Activated naive CD4-positive, alpha-beta T cell treated with anti-CD3 and anti-CD28 coated beads, Interleukin-2, amount 50 U/mL, for 24 hours (primary cell): ENCODE data around the gene ADRA1B.

ENCODE experiments used
- H3K27ac Mint-ChIP-seq: one replicate; pipeline ENCODE4 v1.8.0; 2021; ENCODE audit warnings: mild to moderate bottlenecking, mixed read lengths
- H3K27me3 Mint-ChIP-seq: one replicate; pipeline ENCODE4 v1.8.0; 2021; ENCODE audit warnings: mixed read lengths
- H3K36me3 Mint-ChIP-seq: one replicate; pipeline ENCODE4 v1.8.0; 2021; ENCODE audit warnings: mixed read lengths
- H3K4me1 Mint-ChIP-seq: one replicate; pipeline ENCODE4 v1.8.0; 2021; ENCODE audit warnings: mixed read lengths
- H3K4me3 Mint-ChIP-seq: one replicate; pipeline ENCODE4 v1.8.0; 2021; ENCODE audit warnings: mild to moderate bottlenecking, mixed read lengths
- H3K9me3 Mint-ChIP-seq: one replicate; pipeline ENCODE4 v1.8.0; 2021; ENCODE audit warnings: mixed read lengths

ADRA1B gene

DNA sequence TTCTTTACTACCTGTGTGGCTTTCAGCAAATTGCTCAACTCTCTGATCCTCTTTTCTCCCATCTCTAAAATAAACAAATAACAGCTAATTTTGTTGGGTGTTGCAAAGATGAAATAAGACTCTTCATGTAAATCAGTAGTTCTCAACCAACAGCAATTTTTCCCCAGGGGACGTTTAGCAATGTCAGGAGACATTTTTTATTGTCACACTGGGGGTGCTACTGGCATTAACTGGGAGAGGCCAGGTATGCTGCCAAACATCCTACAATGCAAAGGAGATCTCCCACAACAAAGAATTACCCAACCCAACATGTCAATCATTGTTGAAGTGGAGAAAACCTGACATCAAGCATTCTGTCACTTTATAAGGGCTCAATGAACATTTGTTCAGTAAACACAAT is 19.7 kb downstream of the ADRA1B start:
- Mint-ChIP-seq H3K27me3 (peaks cover 6% of the 10 kb centered on the region), H3K4me3 (no peak overlapping the region), H3K9me3 (no peaks in the 10 kb centered on the region), H3K4me1 (no peaks in the 10 kb centered on the region), H3K27ac (no peak overlapping the region), H3K36me3 (no peaks in the 10 kb centered on the region)

DNA sequence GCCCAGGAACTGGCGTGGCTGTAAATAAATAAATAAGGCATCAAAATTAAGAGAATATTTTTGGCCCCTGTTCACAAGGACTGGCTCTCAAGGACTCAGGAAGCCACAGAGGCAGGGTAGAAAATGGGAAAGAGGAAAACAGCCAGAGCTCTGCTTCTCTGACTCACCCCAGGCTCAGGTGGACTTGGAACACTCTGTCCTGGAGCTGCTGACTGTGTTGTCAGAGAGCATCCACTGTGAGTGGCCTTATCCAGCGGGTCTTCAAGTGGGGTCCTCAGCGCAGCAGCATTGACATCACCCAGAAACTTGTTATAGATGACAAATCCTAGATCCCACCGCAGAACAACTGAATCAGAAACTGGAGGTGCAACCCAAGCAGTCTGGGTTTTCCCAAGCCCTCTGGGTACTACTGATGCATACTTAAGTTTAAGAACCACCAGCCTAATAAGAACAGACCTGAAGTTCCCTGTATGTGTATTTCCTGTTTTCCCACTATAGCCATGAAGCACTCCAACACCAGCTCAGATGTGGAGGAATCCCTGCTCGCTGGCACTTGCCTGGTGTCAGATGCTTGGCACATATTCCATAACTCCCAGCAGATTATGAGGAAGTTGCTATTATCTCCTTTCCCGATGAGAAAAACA is 20.5 kb downstream of the ADRA1B start:
- H3K27me3 Mint-ChIP-seq: peaks cover 9% of the 10 kb centered on the region
- no peak overlapping the region for H3K27ac Mint-ChIP-seq
- no peaks in the 10 kb centered on the region for H3K36me3 Mint-ChIP-seq
- H3K4me3 Mint-ChIP-seq: no peak overlapping the region
- H3K4me1 Mint-ChIP-seq: no peaks in the 10 kb centered on the region
- H3K9me3 Mint-ChIP-seq: no peaks in the 10 kb centered on the region

DNA sequence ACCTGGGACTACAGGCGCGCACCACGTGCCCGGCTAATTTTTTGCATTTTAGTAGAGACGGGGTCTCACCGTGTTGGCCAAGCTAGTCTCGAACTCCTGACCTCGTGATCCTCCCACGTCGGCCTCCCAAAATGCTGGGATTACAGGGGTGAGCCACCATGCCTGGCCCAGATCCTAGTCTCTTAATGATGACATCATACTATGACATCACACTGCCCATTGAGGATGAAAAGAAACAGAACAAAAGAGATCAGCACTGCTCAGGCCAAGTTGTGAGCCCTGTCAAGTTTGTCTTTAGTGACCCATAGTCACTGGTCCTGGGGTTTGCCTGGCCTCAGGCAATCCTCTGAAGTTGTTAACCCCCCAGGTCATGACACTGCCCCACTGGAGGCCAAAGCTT is 21.3 kb downstream of the ADRA1B start:
- peaks cover 13% of the 10 kb centered on the region for H3K27me3 Mint-ChIP-seq
- H3K4me3 Mint-ChIP-seq: no peak overlapping the region
- no peaks in the 10 kb centered on the region for H3K4me1 Mint-ChIP-seq
- no peak overlapping the region for H3K27ac Mint-ChIP-seq
- H3K36me3 Mint-ChIP-seq: no peaks in the 10 kb centered on the region
- H3K9me3 Mint-ChIP-seq: no peaks in the 10 kb centered on the region

DNA sequence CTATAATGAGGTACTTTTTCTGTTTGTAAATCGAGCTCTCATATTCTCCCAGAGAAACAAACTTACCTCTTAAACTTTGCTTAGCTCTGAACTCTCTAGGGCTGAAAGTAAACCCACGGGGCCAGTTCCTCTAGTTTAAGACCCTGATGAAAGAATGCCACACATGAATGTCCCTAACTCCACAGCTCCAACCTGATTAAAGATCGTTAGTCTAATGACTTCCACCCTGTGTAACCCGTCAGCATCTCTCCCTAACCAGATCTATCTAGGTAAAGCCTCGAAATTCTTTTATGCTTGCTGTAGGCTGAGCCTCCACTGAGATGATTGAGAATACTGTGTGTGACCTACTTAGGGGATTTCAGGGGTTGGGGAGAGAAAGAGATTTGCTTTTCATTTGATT is 27.0 kb downstream of the ADRA1B start:
- Mint-ChIP-seq H3K4me3 (no peak overlapping the region), H3K36me3 (no peaks in the 10 kb centered on the region), H3K27me3 (peaks cover 9% of the 10 kb centered on the region), H3K4me1 (no peaks in the 10 kb centered on the region), H3K9me3 (no peaks in the 10 kb centered on the region), H3K27ac (no peak overlapping the region)

DNA sequence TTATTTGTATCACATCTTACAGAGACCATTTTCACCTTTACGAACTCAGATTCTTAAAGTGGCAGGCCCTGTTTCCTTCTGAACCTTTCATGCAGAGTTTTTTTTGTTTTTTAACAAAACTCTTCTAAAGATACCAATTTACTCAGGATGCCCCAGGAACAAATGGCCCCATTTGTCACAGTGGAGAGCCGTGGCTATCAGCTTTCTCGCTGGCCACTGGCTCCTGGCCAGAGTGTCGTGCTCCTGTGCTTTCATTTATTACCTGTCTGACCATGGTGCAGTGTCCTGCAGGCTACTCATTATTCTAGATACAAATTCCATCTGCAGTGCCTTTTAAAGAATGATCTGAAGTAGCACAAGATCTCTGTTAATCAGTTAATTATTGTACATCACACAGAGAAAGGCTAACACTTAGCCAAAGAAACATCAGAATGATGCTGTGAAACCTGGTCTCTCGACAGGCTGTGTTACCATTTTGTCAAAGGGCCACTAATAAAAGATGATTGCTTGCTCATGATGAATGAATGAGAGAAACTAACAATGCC is 27.8 kb downstream of the ADRA1B start:
- peaks cover 9% of the 10 kb centered on the region for H3K27me3 Mint-ChIP-seq
- H3K4me1 Mint-ChIP-seq: no peaks in the 10 kb centered on the region
- no peak overlapping the region for H3K27ac Mint-ChIP-seq

DNA sequence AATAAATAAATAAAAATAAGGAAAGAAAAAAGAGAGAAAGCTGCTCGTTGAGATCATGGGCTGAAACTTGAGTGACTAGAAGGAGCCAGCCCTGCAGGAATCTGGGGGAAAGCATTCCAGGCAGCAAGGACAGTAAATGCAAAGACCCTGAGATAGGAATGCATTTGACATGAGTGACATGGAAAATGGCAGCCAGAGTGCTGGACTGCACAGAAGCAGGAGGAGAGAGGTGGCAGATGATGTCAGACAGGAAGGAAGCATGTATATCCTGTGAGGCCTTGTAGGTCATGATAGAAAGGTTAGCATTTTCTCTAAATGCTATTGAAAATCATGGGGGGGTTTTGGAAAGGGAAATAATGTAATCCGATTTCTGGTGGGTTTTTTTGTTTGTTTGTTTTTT is 29.1 kb downstream of the ADRA1B start:
- Mint-ChIP-seq H3K36me3 (no peaks in the 10 kb centered on the region), H3K4me1 (no peaks in the 10 kb centered on the region), H3K9me3 (no peaks in the 10 kb centered on the region), H3K4me3 (no peak overlapping the region), H3K27me3 (peaks cover 11% of the 10 kb centered on the region), H3K27ac (no peak overlapping the region)

More for the DNA sequence above, 27.8 kb downstream of the ADRA1B start:
- no peak overlapping the region for H3K4me3 Mint-ChIP-seq
- no peaks in the 10 kb centered on the region for H3K36me3 Mint-ChIP-seq
- no peaks in the 10 kb centered on the region for H3K9me3 Mint-ChIP-seq

DNA sequence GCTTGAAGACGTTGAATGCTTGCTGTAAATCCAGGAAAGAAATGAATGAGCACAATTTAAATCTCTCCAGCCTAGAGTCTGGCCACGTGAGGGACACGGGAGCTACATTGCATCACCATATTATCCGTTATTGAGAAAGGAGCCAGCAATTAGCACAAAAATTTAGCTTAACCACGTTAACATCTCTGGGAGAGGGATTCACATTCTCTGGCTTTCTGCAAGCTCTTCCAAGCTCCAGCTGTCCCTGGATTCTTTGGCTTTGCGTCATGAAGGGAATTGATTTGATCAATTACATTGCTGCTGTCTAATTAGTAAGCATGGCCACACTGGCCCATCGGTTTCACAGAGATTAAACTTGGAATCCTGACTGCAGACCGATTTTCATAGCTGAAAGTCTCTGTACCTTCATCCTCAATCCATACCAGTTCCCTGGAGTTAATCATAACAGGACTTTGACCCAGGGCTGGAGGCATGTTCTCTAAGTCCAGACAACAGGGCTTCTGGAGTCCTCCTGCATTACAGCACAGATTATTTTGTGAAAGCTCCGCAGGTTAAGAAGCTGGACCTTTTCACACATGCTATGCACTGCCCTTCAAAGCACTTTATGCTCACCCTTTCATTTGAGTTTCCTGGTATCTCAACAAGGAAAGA is 31.6 kb downstream of the ADRA1B start:
- Mint-ChIP-seq H3K4me1 (no peaks in the 10 kb centered on the region), H3K27me3 (peaks cover 3% of the 10 kb centered on the region), H3K36me3 (no peaks in the 10 kb centered on the region), H3K4me3 (no peak overlapping the region), H3K9me3 (no peaks in the 10 kb centered on the region), H3K27ac (no peak overlapping the region)

DNA sequence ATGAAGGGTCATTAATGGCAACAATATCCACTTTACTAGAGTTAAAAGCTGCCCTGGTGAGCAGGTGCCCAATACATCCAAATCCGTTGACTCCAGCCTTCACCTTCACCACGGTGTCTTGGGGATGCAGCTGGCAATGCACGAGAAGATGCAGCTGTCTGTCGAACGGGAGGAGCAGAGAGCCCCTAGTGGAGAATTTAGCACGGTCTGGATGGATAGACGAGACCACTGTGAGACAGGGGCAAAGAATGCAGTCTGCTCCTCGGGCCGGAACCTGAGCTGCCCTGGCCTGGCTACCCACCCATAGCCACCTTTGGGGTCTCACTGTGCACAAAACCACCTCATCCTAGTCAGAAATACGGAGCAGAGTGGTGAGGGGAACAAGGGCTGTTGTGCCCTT is 35.1 kb downstream of the ADRA1B start:
- Mint-ChIP-seq H3K27me3 (peaks cover 5% of the 10 kb centered on the region), H3K4me1 (no peaks in the 10 kb centered on the region), H3K4me3 (no peak overlapping the region), H3K27ac (no peak overlapping the region), H3K9me3 (no peaks in the 10 kb centered on the region), H3K36me3 (no peaks in the 10 kb centered on the region)

DNA sequence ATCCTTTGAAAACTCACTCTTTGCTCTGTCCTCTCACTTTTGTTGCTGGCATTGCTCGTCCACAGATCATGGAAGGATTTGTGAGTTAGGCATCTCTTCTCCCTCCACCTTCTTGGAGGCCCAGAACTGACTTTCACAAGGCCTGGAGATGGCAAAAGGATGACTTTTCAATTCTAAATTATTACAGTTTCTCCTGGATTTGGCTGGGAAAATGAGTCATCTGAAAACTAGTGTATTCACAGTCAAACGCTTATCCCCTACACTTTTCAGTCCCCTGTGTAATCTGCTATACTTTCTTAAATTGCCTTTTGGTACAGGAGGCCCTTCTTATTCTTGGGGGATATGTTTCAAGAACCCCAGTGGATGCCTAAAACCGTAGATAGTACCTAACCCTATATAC is 35.6 kb downstream of the ADRA1B start:
- H3K27ac Mint-ChIP-seq: no peak overlapping the region
- H3K4me1 Mint-ChIP-seq: no peaks in the 10 kb centered on the region
- H3K36me3 Mint-ChIP-seq: no peaks in the 10 kb centered on the region
- H3K4me3 Mint-ChIP-seq: no peak overlapping the region
- H3K27me3 Mint-ChIP-seq: peaks cover 5% of the 10 kb centered on the region
- H3K9me3 Mint-ChIP-seq: no peaks in the 10 kb centered on the region

DNA sequence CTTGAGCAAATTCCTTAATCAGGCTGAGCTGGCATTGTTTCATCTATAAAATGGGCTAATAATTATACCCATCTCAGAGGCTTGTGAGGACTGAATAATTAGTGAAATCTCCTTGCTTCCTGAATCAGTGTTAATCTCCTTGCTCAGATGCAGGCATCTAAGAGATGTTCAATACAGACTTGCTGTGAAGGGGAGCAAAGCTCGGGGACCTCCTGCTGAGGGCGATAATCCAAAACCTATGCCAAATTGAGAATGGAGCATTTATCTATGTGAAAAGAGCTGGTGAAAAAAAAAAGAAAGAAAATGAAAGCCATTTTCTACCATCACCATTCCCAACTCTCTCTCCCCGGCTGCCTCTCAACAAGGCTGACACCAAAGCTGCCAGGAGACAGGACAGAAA is 37.3 kb downstream of the ADRA1B start:
- no peaks in the 10 kb centered on the region for H3K36me3 Mint-ChIP-seq
- H3K27me3 Mint-ChIP-seq: peaks cover 5% of the 10 kb centered on the region
- no peaks in the 10 kb centered on the region for H3K4me1 Mint-ChIP-seq
- H3K9me3 Mint-ChIP-seq: no peaks in the 10 kb centered on the region
- H3K27ac Mint-ChIP-seq: no peak overlapping the region
- no peak overlapping the region for H3K4me3 Mint-ChIP-seq

DNA sequence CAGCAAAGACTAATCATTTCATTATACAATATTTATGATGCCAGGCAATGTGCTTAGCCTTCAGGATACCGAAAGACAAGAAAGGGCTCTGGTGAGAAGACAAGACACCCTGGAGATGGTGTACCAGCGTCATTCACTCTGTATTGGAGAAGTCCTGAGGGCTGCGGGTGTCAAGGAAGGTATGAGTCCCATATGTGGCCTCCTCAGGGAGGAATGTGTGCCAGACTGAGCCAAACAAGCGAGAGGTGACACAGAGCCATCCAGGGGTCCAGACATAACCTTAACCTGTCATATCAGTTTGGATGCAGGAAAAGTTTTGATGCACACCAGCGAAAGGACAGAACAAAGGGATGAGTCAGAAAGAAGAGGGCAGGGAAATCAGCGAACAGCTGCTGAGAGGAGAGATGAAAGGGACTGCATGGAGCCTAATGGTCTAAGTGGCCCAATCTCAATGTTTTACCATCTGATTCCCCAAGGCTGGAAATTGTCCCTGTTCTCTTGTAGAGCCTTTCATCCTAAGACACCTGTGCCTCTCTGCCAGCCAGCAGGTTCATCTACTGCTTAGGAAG is 38.9 kb downstream of the ADRA1B start:
- Mint-ChIP-seq H3K4me3 (no peak overlapping the region), H3K27me3 (peaks cover 2% of the 10 kb centered on the region), H3K4me1 (no peaks in the 10 kb centered on the region), H3K36me3 (no peaks in the 10 kb centered on the region), H3K27ac (peak overlapping the region; percentile 14), H3K9me3 (no peaks in the 10 kb centered on the region)

DNA sequence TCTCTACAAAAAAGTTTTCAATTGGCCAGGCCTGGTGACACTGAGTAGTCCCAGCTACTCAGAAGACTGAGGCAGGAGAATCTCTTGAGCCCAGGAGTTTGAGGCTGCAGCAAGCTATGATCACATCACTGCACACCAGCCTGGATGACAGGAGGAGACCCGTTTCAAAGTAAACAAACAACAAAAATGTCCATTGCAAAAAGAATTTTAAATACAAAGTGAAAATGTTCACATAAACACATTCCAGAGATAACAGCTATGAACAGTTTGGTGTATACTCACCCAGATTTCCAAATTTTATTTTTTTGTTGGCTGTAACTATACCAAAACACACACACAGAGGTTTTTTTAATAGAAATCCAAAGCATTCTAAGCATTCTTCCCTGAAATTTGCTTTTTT is 39.8 kb downstream of the ADRA1B start:
- Mint-ChIP-seq H3K27ac (no peak overlapping the region), H3K27me3 (peaks cover 2% of the 10 kb centered on the region), H3K4me1 (no peaks in the 10 kb centered on the region), H3K36me3 (no peaks in the 10 kb centered on the region), H3K9me3 (no peaks in the 10 kb centered on the region), H3K4me3 (no peak overlapping the region)

DNA sequence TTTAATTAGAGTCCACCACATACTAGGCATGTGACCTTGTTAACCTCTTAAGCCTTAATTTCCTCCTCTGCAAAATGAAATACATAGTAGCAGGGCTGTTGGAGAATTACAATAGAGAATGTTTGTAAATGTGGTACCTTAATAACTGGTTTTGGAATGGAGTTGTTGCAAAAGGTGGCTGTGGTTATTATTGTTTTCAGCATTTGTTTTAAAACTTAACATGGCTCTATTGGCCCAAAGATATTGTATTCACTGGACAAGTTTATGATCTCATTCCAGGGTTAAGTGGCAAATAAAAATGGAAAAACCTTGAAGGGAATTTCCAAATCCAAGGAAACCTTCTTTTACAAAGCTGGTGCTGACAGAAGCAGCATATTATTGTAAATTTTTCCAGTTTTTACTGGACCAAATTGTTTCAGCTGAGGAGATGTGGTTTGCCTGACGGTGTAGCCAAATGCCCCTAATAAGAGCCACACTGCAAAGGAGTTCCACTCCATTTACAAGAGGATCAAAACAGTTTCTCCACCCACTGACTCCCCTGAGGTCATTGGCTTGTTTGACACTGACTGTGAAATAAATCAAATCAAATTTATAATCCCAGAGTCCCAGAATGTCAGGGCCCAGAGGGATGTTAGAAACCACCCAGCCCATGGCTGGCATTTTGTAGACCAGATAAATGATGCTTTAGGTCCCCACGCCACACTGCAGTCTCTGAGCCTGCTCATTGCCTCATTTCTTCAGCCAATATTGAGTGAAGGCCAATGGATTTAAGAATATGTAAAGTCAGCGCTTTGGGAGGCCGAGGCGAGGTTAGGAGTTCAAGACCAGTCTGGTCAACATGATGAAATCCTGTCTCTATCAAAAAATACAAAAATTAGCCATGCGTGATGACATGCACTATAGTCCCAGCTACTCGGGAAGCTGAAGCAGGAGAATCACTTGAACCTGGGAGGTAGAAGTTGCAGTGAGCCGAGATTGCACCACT is 45.2 kb downstream of the ADRA1B start:
- Mint-ChIP-seq H3K27ac (peak overlapping the region; percentile 17), H3K4me3 (no peak overlapping the region), H3K4me1 (no peaks in the 10 kb centered on the region), H3K9me3 (no peaks in the 10 kb centered on the region), H3K27me3 (peaks cover 8% of the 10 kb centered on the region), H3K36me3 (no peaks in the 10 kb centered on the region)

DNA sequence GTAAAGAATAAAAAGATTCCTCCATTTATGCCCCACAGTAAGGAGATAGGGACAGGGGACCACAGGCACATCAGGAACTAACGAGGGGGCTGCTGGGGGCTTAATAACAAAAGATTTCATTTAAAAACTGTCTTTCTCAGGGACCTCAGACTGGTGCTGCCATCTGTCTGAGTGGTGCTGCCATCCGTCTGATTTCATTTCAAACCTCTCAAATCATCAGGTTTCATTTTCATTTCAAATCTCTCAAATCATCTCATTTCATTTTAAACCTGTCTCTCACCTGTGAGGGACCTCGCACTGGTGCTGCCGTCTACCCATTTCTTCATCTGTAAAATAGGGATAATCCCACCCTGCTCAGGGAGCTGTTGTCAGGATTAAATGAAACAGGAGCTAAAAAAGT is 45.9 kb downstream of the ADRA1B start:
- Mint-ChIP-seq H3K36me3 (no peaks in the 10 kb centered on the region), H3K27me3 (peaks cover 12% of the 10 kb centered on the region), H3K4me3 (no peak overlapping the region), H3K4me1 (no peaks in the 10 kb centered on the region), H3K9me3 (no peaks in the 10 kb centered on the region), H3K27ac (no peak overlapping the region)

DNA sequence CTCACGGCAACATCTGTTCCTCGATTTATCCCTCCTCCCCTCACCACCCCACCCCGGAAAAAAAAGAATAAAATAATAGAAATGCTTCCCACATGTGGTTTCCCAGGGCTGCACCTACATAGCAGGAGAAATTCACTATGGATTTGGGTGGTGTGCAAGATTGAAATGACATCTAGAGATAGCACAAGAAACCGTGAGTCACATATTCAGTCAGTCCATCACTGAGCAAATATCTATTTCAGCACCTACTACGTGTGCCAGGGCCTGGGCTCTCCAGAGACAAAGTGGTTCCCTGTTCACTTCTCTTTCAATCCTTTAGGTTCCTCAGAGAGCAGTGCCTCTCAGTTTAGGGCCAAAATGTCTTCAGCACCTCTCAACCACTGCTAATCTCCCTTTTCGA is 47.7 kb downstream of the ADRA1B start:
- Mint-ChIP-seq H3K4me1 (no peaks in the 10 kb centered on the region), H3K4me3 (no peak overlapping the region), H3K9me3 (no peaks in the 10 kb centered on the region), H3K36me3 (no peaks in the 10 kb centered on the region), H3K27me3 (peaks cover 21% of the 10 kb centered on the region), H3K27ac (no peak overlapping the region)
